ENCODE results near the gene PCYT1B.

GRCh38 chrX:24648495-24648894 is 1.3 kb upstream of the PCYT1B start:
- no peak for TF ChIP-seq CTCF (IDR thresholded peaks at IDR 0.05)
- TF ChIP-seq POLR2A (IDR thresholded peaks at IDR 0.05) = no peak

Data from testis (tissue), 2 donors.